H9 (cell line): ENCODE results near the gene SNX30. TPM values are rescaled to one million over a fixed set of nuclear protein-coding genes. Genes with fewer than 3 reads are reported as not detected.

Experiments used
- DNase-seq: peaks from one replicate; pipeline ENCODE4 v3.0.0-alpha.2; 2017
- H2AFZ ChIP-seq: one replicate; pipeline ENCODE4 v1.6.1; 2013; ENCODE audit warnings: mild to moderate bottlenecking, low read length, control low read depth, moderate library complexity
- H2AK5ac ChIP-seq: 2 replicates; pipeline ENCODE4 v1.6.1; 2013; ENCODE audit warnings: low read length, control low read depth, mixed read lengths; ENCODE audit not compliant: insufficient read length
- H2BK120ac ChIP-seq: one replicate; pipeline ENCODE4 v1.6.1; 2013; ENCODE audit warnings: low read depth, mild to moderate bottlenecking, low read length, control low read depth, inconsistent platforms; ENCODE audit not compliant: poor library complexity, severe bottlenecking
- H2BK12ac ChIP-seq: 2 replicates; pipeline ENCODE4 v1.6.1; 2013; ENCODE audit warnings: low read length, control low read depth, mixed read lengths, low read depth; ENCODE audit not compliant: insufficient read length
- H2BK15ac ChIP-seq: 2 replicates; pipeline ENCODE4 v1.6.1; 2013; ENCODE audit warnings: low read depth, low read length, control low read depth
- H2BK20ac ChIP-seq: one replicate; pipeline ENCODE4 v1.6.1; 2013; ENCODE audit warnings: low read depth, mild to moderate bottlenecking, low read length, control low read depth, inconsistent platforms; ENCODE audit not compliant: poor library complexity, severe bottlenecking
- H2BK5ac ChIP-seq: 2 replicates; pipeline ENCODE4 v1.6.1; 2013; ENCODE audit warnings: low read length, control low read depth, mixed read lengths; ENCODE audit not compliant: insufficient read length
- H3K14ac ChIP-seq: 2 replicates; pipeline ENCODE4 v1.6.1; 2013; ENCODE audit warnings: low read length, control low read depth; ENCODE audit not compliant: insufficient read depth
- H3K18ac ChIP-seq: 2 replicates; pipeline ENCODE4 v1.6.1; 2013; ENCODE audit warnings: low read depth, mild to moderate bottlenecking, mixed read lengths, low read length, control low read depth; ENCODE audit not compliant: insufficient read length
- H3K23ac ChIP-seq: 2 replicates; pipeline ENCODE4 v1.6.1; 2013; ENCODE audit warnings: low read length, control low read depth, mixed read lengths, low read depth; ENCODE audit not compliant: insufficient read length
- H3K23me2 ChIP-seq: 2 replicates; pipeline ENCODE4 v1.6.1; 2013; ENCODE audit warnings: low read depth, mild to moderate bottlenecking, mixed read lengths, low read length, control low read depth; ENCODE audit not compliant: insufficient read length, poor library complexity, severe bottlenecking
- H3K27ac ChIP-seq: 2 replicates; pipeline ENCODE4 v1.5.1; 2013; ENCODE audit warnings: low read length, control low read depth, mixed read lengths, low read depth; ENCODE audit not compliant: insufficient read length
- H3K27me3 ChIP-seq: 2 replicates; pipeline ENCODE4 v1.6.1; 2013; ENCODE audit warnings: low read length, control low read depth, inconsistent platforms; ENCODE audit not compliant: insufficient read depth
- H3K4ac ChIP-seq: 2 replicates; pipeline ENCODE4 v1.6.1; 2013; ENCODE audit warnings: low read depth, mild to moderate bottlenecking, control low read depth, inconsistent platforms, low read length, moderate library complexity
- H3K4me1 ChIP-seq: 2 replicates; pipeline ENCODE4 v1.6.1; 2013; ENCODE audit warnings: low read length, control low read depth, inconsistent platforms; ENCODE audit not compliant: insufficient read depth
- H3K4me2 ChIP-seq: 2 replicates; pipeline ENCODE4 v1.6.1; 2013; ENCODE audit warnings: low read length, control low read depth, mixed read lengths; ENCODE audit not compliant: insufficient read length, insufficient read depth
- H3K56ac ChIP-seq: 2 replicates; pipeline ENCODE4 v1.6.1; 2013; ENCODE audit warnings: low read depth, mild to moderate bottlenecking, mixed read lengths, low read length, control low read depth; ENCODE audit not compliant: insufficient read length
- H3K79me1 ChIP-seq: 2 replicates; pipeline ENCODE4 v1.6.1; 2013; ENCODE audit warnings: low read depth, mild to moderate bottlenecking, moderate library complexity, low read length, control low read depth, inconsistent platforms; ENCODE audit not compliant: insufficient read depth, poor library complexity, severe bottlenecking
- H3K79me2 ChIP-seq: 2 replicates; pipeline ENCODE4 v1.6.1; 2013; ENCODE audit warnings: low read length, control low read depth, inconsistent platforms; ENCODE audit not compliant: insufficient read depth
- H3K9ac ChIP-seq: 2 replicates; pipeline ENCODE4 v1.6.1; 2013; ENCODE audit warnings: low read length, control low read depth, mixed read lengths; ENCODE audit not compliant: insufficient read length; ENCODE audit errors: extremely low read depth
- H3K9me3 ChIP-seq: one replicate; pipeline ENCODE4 v1.6.1; 2013; ENCODE audit warnings: low read depth, low read length, inconsistent platforms; ENCODE audit not compliant: control insufficient read depth
- H3T11ph ChIP-seq: one replicate; pipeline ENCODE4 v1.6.1; 2013; ENCODE audit warnings: mild to moderate bottlenecking, low read length, control low read depth, inconsistent platforms
- H4K20me1 ChIP-seq: one replicate; pipeline ENCODE4 v1.6.1; 2013; ENCODE audit not compliant: control insufficient read depth, insufficient read length, insufficient read depth
- H4K5ac ChIP-seq: 2 replicates; pipeline ENCODE4 v1.6.1; 2013; ENCODE audit warnings: low read depth, mild to moderate bottlenecking, mixed read lengths, low read length, control low read depth; ENCODE audit not compliant: insufficient read length
- H4K8ac ChIP-seq: replicated peaks from 2 replicates; pipeline ENCODE4 v1.6.1; 2013; ENCODE audit warnings: low read length, control low read depth, mixed read lengths, low read depth; ENCODE audit not compliant: insufficient read length
- H4K91ac ChIP-seq: 2 replicates; pipeline ENCODE4 v1.6.1; 2013; ENCODE audit warnings: low read depth, mild to moderate bottlenecking, moderate library complexity, mixed read lengths, low read length, control low read depth; ENCODE audit not compliant: insufficient read length
- H3K27ac Mint-ChIP-seq, 3 experiments: 2 replicates in 2 of 3; 3 replicates in 1 of 3; pipeline ENCODE4 v1.8.0; 2020 to 2021; ENCODE audit warnings: mixed read lengths in 3 of 3, mild to moderate bottlenecking in 1 of 3, moderate library complexity in 1 of 3
- H3K27me3 Mint-ChIP-seq: 2 replicates; pipeline ENCODE4 v1.8.0; 2021; ENCODE audit warnings: low read depth, mild to moderate bottlenecking, moderate library complexity, mixed read lengths
- H3K36me3 Mint-ChIP-seq, 3 experiments: 2 replicates in 2 of 3; 3 replicates in 1 of 3; pipeline ENCODE4 v1.8.0; 2020 to 2021; ENCODE audit warnings: low read depth in 3 of 3, mixed read lengths in 3 of 3; ENCODE audit not compliant: insufficient read depth in 1 of 3
- H3K4me1 Mint-ChIP-seq, 2 experiments: 2 replicates each; pipeline ENCODE4 v1.8.0; 2020; ENCODE audit warnings: mixed read lengths in 2 of 2
- H3K4me3 Mint-ChIP-seq, 2 experiments: 2 replicates in 1 of 2; 3 replicates in 1 of 2; pipeline ENCODE4 v1.8.0; 2020 to 2021; ENCODE audit warnings: mild to moderate bottlenecking in 2 of 2, mixed read lengths in 2 of 2, moderate library complexity in 1 of 2
- H3K9me3 Mint-ChIP-seq, 2 experiments: 2 replicates in 1 of 2; 3 replicates in 1 of 2; pipeline ENCODE4 v1.8.0; 2020; ENCODE audit warnings: mild to moderate bottlenecking in 2 of 2, mixed read lengths in 2 of 2, moderate library complexity in 1 of 2
- WGBS: extraction: QIAGEN DNeasy Blood & Tissue Kit; methylation state at CpG from one replicate; pipeline ENCODE4 v1.1.7; 2013; ENCODE audit warnings: missing lambda C conversion rate, low lambda C conversion rate, mixed read lengths; ENCODE audit not compliant: insufficient read length; ENCODE audit errors: extremely low coverage; 5-methylcytosine and 5-hydroxymethylcytosine counted together
- total RNA-seq: library from RNA; stranded (reverse); gene quantifications from 2 replicates; pipeline ENCODE4 v1.2.1, GENCODE V29; 2021
- TF ChIP-seq, protein P1 (sequence below): fragments of 200-600 bp; sonication (generic); conservative IDR thresholded peaks from 3 replicates; pipeline ENCODE4 v1.8.0; 2021; ENCODE audit warnings: antibody characterized with exemption, mild to moderate bottlenecking

SNX30 gene
- total RNA-seq, 1 experiment from 2014 or later, result 10.3 TPM

DNA sequence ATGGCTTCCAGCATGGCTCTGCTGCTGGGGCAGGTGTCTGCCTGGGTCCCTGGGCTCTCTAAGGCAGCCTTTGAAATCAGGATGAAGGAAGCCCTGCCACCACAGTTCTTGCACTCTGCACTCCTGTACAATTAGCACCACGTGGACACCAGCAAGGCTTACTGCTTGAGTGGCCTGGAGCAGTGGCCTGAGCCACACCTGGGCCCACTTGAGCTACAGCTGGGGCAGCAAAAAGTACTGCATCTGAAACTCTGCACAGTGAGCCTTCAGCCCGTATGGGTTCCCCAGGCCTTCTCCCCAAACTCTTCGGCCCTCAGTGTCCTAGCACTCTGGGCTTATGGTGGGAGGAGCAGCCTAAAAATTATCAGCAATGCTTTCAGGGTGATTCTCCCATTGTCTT is 24.6 kb upstream of the SNX30 start:
- Histone ChIP-seq H2AK5ac (no peak overlapping the region), H4K8ac (no peak overlapping the region), H4K20me1 (no peaks in the 10 kb centered on the region), H3K27ac (no peak overlapping the region), H3K23me2 (no peaks in the 10 kb centered on the region), H3K56ac (no peak overlapping the region), H3K14ac (no peak overlapping the region), H3K27me3 (no peaks in the 10 kb centered on the region), H2AFZ (no peak overlapping the region), H3K23ac (no peak overlapping the region), H3K4me2 (no peak overlapping the region), H4K91ac (no peak overlapping the region), H3K4ac (no peak overlapping the region), H2BK20ac (no peak overlapping the region), H3K18ac (no peak overlapping the region), H3K79me2 (no peaks in the 10 kb centered on the region; the same call in 1 of the 2 replicates), H2BK12ac (no peak overlapping the region), H2BK5ac (no peak overlapping the region), H4K5ac (no peak overlapping the region), H3K9me3 (no peaks in the 10 kb centered on the region), H3K9ac (no peak overlapping the region), H3K4me1 (no peaks in the 10 kb centered on the region), H2BK120ac (no peak overlapping the region), H2BK15ac (no peak overlapping the region), H3T11ph (no peak overlapping the region), H3K79me1 (no peaks in the 10 kb centered on the region)
- no peaks in the 10 kb centered on the region for H3K27me3 Mint-ChIP-seq
- no peaks in the 10 kb centered on the region for H3K36me3 Mint-ChIP-seq
- H3K4me3 Mint-ChIP-seq, result no peak overlapping the region
- no peak overlapping the region; a peak in 1 of 7 replicates for H3K27ac Mint-ChIP-seq
- WGBS, result no CpG with 5 or more reads among the region's 3 CpGs
- H3K9me3 Mint-ChIP-seq, result no peaks in the 10 kb centered on the region
- TF ChIP-seq, protein P1, sequence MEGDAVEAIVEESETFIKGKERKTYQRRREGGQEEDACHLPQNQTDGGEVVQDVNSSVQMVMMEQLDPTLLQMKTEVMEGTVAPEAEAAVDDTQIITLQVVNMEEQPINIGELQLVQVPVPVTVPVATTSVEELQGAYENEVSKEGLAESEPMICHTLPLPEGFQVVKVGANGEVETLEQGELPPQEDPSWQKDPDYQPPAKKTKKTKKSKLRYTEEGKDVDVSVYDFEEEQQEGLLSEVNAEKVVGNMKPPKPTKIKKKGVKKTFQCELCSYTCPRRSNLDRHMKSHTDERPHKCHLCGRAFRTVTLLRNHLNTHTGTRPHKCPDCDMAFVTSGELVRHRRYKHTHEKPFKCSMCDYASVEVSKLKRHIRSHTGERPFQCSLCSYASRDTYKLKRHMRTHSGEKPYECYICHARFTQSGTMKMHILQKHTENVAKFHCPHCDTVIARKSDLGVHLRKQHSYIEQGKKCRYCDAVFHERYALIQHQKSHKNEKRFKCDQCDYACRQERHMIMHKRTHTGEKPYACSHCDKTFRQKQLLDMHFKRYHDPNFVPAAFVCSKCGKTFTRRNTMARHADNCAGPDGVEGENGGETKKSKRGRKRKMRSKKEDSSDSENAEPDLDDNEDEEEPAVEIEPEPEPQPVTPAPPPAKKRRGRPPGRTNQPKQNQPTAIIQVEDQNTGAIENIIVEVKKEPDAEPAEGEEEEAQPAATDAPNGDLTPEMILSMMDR, result no peak
- H3K4me1 Mint-ChIP-seq, result no peaks in the 10 kb centered on the region
- DNase-seq, result no peak
